K562 (cell line): ENCODE measurements around the gene RFLNA. TPM values are rescaled to one million over a fixed set of nuclear protein-coding genes. Genes with fewer than 3 reads are reported as not detected.

Source experiments
- CAMTA2 ChIP-seq: fragments of 250-450 bp; sonication (Bioruptor Pico); conservative IDR thresholded peaks from 2 replicates; pipeline ENCODE4 v1.5.1; 2022
- ETV5 ChIP-seq: sonication (generic); formaldehyde crosslinking; IDR thresholded peaks from 2 replicates; pipeline ENCODE4 v1.4.0; 2020; ENCODE audit warnings: low read depth, mild to moderate bottlenecking, missing genetic modification reagents
- HNRNPUL1 ChIP-seq: fragments of 200-400 bp; formaldehyde crosslinking; IDR thresholded peaks from 2 replicates; pipeline ENCODE4 v1.6.1; 2017; ENCODE audit warnings: low read length
- KDM5B ChIP-seq: fragments of 200-600 bp; sonication (generic); IDR thresholded peaks from 2 replicates; pipeline ENCODE4 v1.6.1; 2012; ENCODE audit warnings: low read depth, mild to moderate bottlenecking, moderate library complexity, low read length, control low read depth, inconsistent platforms; ENCODE audit not compliant: insufficient replicate concordance
- MCM2 ChIP-seq: fragments of 450-650 bp; IDR thresholded peaks from 2 replicates; pipeline ENCODE4 v1.6.1; 2017; ENCODE audit warnings: low read depth, mild to moderate bottlenecking
- MEIS2 ChIP-seq: fragments of 450-650 bp; IDR thresholded peaks from 2 replicates; pipeline ENCODE4 v1.6.1; 2014; ENCODE audit warnings: mild to moderate bottlenecking; ENCODE audit not compliant: partially characterized antibody
- SIX5 ChIP-seq, 2 experiments: IDR thresholded peaks; 2 replicates each; pipeline ENCODE4 v1.6.1; 2011; ENCODE audit warnings: low read length in 2 of 2, borderline replicate concordance in 1 of 2, low read depth in 1 of 2, mild to moderate bottlenecking in 1 of 2, moderate library complexity in 1 of 2; ENCODE audit not compliant: insufficient read depth in 1 of 2
- SRF ChIP-seq, 2 experiments: fragments of 250-450, 450-650 bp in 1 of 2; sonication (Bioruptor Pico) in 1 of 2; sonication (generic) in 1 of 2; formaldehyde crosslinking; IDR thresholded peaks; 2 replicates each; pipeline versions ENCODE4 v1.5.0 to v1.5.1; 2020 to 2022; ENCODE audit warnings: mild to moderate bottlenecking in 1 of 2, missing genetic modification reagents in 1 of 2
- TRIM24 ChIP-seq, 2 experiments: fragments of 450-650 bp; IDR thresholded peaks; 2 replicates each; pipeline ENCODE4 v1.6.1; 2016
- ZC3H8 ChIP-seq: fragments of 450-650 bp; IDR thresholded peaks from 2 replicates; pipeline ENCODE4 v1.6.1; 2017
- ZEB2 ChIP-seq: fragments of 450-650 bp; IDR thresholded peaks from 2 replicates; pipeline ENCODE4 v1.6.1; 2016
- ZKSCAN1 ChIP-seq: fragments of 150-350 bp; IDR thresholded peaks from 2 replicates; pipeline ENCODE4 v1.6.1; 2016; ENCODE audit warnings: low read depth, low read length
- ZNF121 ChIP-seq: sonication (generic); formaldehyde crosslinking; conservative IDR thresholded peaks from 2 replicates; pipeline ENCODE4 v1.8.0; 2022; ENCODE audit warnings: missing genetic modification reagents
- ZNF174 ChIP-seq: fragments of 250-450 bp; sonication (Bioruptor Pico); IDR thresholded peaks from 2 replicates; pipeline ENCODE4 v1.4.0; 2020; ENCODE audit warnings: mild to moderate bottlenecking
- ZNF316 ChIP-seq: fragments of 450-650 bp; IDR thresholded peaks from 2 replicates; pipeline ENCODE4 v1.6.1; 2016
- ZNF324 ChIP-seq: fragments of 250-450 bp; sonication (Bioruptor Pico); IDR thresholded peaks from 2 replicates; pipeline ENCODE4 v1.4.0; 2020; ENCODE audit warnings: mild to moderate bottlenecking
- polyA plus RNA-seq, 8 experiments: library from polyadenylated mRNA; depleted of rRNA in 4 of 8; stranded (reverse) in 5 of 8; unstranded in 3 of 8; fragments of >200 nt; fragmentation: Nextera tagmentation in 2 of 8; fragmentation: Illumina TruSeq in 1 of 8; extraction: Ambion mirVana in 2 of 8; extraction: Trizol in 1 of 8; gene quantifications; 2 replicates each; pipeline versions ENCODE4 v1.2.1 to v1.2.3, GENCODE V29; 2011 to 2014; ENCODE audit warnings: inconsistent platforms in 1 of 8, missing spikeins in 1 of 8
- total RNA-seq, 7 experiments: library from RNA; depleted of rRNA in 6 of 7; stranded (reverse); fragments of >200 nt in 6 of 7; fragmentation: Illumina TruSeq in 2 of 7; extraction: Trizol in 2 of 7; gene quantifications; 2 replicates each; pipeline versions ENCODE4 v1.2.1 to v1.2.3, GENCODE V29; 2011 to 2021; ENCODE audit warnings: low replicate concordance in 1 of 7
- TF ChIP-seq, protein P1 (sequence below): sonication (generic); formaldehyde crosslinking; IDR thresholded peaks from 2 replicates; pipeline ENCODE4 v1.8.0; 2022; ENCODE audit warnings: missing genetic modification reagents, mild to moderate bottlenecking, borderline replicate concordance
- TF ChIP-seq, protein P2 (sequence below), 3 experiments: fragments of 200-800 bp in 1 of 3; sonication (Bioruptor generic) in 1 of 3; sonication (generic) in 1 of 3; formaldehyde crosslinking in 1 of 3; IDR thresholded peaks; 2 replicates each; pipeline versions ENCODE4 v1.6.1 to v1.8.0; 2016 to 2022; ENCODE audit warnings: mild to moderate bottlenecking in 2 of 3, missing compliant biosample characterization in 2 of 3, missing genetic modification characterization in 2 of 3, missing genetic modification reagents in 1 of 3
- TF ChIP-seq, protein P3 (sequence below), 2 experiments: fragments of 250-450 bp in 1 of 2; fragments of 450-650 bp in 1 of 2; sonication (Bioruptor Pico) in 1 of 2; IDR thresholded peaks; 2 replicates each; pipeline versions ENCODE4 v1.6.1 to v1.8.0; 2016 to 2021; ENCODE audit warnings: mild to moderate bottlenecking in 2 of 2, moderate library complexity in 2 of 2, missing compliant biosample characterization in 1 of 2, missing genetic modification characterization in 1 of 2
- TF ChIP-seq, protein P4 (sequence below): conservative IDR thresholded peaks from 2 replicates; pipeline ENCODE4 v1.6.1; 2011; ENCODE audit warnings: low read depth, mild to moderate bottlenecking, low read length; ENCODE audit not compliant: control insufficient read depth

RFLNA gene
- total and polyA plus RNA-seq, 9 of the 15 experiments (the other 6 are each of a cell fraction or from before 2014, with no cell fraction given) = not detected

DNA sequence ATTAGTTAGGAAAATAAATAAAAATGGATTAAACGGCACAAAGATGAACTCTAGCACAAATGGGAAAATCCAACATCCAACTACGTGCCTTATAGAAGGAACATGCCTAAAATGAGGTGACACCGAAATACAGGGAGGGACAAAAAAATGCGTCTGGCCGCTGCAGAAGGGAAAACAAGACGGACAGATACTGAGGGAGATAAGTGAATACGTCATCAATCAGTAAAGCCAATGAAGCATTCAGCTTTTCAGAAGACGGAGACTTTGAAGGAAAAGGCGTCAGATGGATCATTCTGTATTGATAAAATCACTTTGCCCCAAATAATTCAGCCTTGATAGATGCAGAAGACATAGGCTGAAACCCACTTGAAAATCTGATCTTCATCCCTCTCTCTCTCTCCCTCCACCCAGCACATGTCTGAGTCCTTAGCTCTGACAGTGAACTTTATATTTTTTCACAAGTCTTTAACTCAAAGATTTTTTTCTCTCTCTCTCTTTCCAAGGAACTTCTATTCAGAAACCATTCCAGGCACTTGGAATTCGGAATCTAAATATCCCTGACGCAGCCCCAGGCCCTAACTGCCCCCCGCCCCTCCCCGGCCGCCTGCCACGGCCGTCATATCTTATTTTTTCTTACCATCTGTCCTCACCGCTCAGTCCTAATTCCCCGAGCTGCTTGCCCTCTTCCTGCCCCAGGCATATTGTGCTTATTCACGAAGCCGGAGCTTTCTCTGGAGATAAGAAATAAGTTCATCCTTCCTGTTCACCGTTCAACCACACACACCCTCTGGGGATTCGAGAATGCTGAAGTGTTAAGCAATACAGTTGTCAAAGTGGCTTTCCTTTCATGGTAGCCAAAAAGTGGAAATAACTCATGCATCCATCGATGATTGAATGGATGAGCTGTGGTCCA lies 35.5 kb upstream of the RFLNA start (continued):
- TF ChIP-seq ZNF174 = no peak
- peak; percentile 74 for TF ChIP-seq ZNF316
- peak; percentile 45; the same call in 1 of the 2 replicates for TF ChIP-seq ZEB2
- TF ChIP-seq, protein P1, sequence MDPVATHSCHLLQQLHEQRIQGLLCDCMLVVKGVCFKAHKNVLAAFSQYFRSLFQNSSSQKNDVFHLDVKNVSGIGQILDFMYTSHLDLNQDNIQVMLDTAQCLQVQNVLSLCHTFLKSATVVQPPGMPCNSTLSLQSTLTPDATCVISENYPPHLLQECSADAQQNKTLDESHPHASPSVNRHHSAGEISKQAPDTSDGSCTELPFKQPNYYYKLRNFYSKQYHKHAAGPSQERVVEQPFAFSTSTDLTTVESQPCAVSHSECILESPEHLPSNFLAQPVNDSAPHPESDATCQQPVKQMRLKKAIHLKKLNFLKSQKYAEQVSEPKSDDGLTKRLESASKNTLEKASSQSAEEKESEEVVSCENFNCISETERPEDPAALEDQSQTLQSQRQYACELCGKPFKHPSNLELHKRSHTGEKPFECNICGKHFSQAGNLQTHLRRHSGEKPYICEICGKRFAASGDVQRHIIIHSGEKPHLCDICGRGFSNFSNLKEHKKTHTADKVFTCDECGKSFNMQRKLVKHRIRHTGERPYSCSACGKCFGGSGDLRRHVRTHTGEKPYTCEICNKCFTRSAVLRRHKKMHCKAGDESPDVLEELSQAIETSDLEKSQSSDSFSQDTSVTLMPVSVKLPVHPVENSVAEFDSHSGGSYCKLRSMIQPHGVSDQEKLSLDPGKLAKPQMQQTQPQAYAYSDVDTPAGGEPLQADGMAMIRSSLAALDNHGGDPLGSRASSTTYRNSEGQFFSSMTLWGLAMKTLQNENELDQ (CRISPR knock-in tag) = no peak
- TF ChIP-seq CAMTA2 (CRISPR knock-in tag) = no peak
- 0 out of 4 replicates have a peak, but pooled peaks of 1 of the 2 experiments have one; percentile 8 for TF ChIP-seq SRF (CRISPR knock-in tag; IDR thresholded peaks at IDR 0.05)
- TF ChIP-seq SIX5 (IDR thresholded peaks at IDR 0.05; ENCODE audit: borderline replicate concordance in 1 of 2, insufficient read depth in 1 of 2, low read depth in 1 of 2, low read length in 2 of 2) = no peak
- TF ChIP-seq KDM5B = no peak
- no peak for TF ChIP-seq ZKSCAN1
- TF ChIP-seq, protein P2, sequence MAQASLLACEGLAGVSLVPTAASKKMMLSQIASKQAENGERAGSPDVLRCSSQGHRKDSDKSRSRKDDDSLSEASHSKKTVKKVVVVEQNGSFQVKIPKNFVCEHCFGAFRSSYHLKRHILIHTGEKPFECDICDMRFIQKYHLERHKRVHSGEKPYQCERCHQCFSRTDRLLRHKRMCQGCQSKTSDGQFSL (CRISPR knock-in tag; IDR thresholded peaks at IDR 0.05) = no peak
- TF ChIP-seq, protein P2 (tag; IDR thresholded peaks at IDR 0.05) = no peak
- TF ChIP-seq MCM2 = no peak
- TF ChIP-seq ZNF324 (CRISPR knock-in tag) = no peak
- peak; percentile 82 to 83 for TF ChIP-seq TRIM24 (IDR thresholded peaks at IDR 0.05)
- peak; percentile 64 for TF ChIP-seq MEIS2
- TF ChIP-seq ETV5 = peak; percentile 84
- TF ChIP-seq ZC3H8 = 0 out of 2 replicates have a peak, but pooled peaks have one; percentile 37
- TF ChIP-seq ZNF121 (CRISPR knock-in tag) = no peak
- TF ChIP-seq, protein P3, sequence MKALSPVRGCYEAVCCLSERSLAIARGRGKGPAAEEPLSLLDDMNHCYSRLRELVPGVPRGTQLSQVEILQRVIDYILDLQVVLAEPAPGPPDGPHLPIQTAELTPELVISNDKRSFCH (CRISPR knock-in tag; IDR thresholded peaks at IDR 0.05) = no peak
- TF ChIP-seq, protein P3 (tag; IDR thresholded peaks at IDR 0.05) = no peak
- TF ChIP-seq, protein P4, sequence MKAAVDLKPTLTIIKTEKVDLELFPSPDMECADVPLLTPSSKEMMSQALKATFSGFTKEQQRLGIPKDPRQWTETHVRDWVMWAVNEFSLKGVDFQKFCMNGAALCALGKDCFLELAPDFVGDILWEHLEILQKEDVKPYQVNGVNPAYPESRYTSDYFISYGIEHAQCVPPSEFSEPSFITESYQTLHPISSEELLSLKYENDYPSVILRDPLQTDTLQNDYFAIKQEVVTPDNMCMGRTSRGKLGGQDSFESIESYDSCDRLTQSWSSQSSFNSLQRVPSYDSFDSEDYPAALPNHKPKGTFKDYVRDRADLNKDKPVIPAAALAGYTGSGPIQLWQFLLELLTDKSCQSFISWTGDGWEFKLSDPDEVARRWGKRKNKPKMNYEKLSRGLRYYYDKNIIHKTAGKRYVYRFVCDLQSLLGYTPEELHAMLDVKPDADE = no peak; the same call in 1 of the 2 replicates
- no peak for TF ChIP-seq HNRNPUL1
